ENCODE data around the gene COL23A1.

- no peak for TF ChIP-seq POLR2AphosphoS5 (IDR thresholded peaks at IDR 0.05; ENCODE audit: borderline replicate concordance, low read depth, low read length)
- TF ChIP-seq EZH2 (IDR thresholded peaks at IDR 0.05) = no peak
- TF ChIP-seq FOXP2 (optimal IDR thresholded peaks at IDR 0.05; ENCODE audit: control extremely low read depth, extremely low read length, insufficient read depth) = no peak
These were observed 205.2 kb downstream of the COL23A1 start for GRCh38 chr5:178384816-178385495.

Measured in SK-N-MC (cell line).